Activated naive CD4-positive, alpha-beta T cell treated with anti-CD3 and anti-CD28 coated beads for 36 hours (primary cell): ENCODE data around the gene RAPGEF4. TPM values are rescaled to one million over a fixed set of nuclear protein-coding genes. Genes with fewer than 3 reads are reported as not detected.

ENCODE experiments used
- CTCF ChIA-PET: fragments of 350-600 bp; sonication (Branson Sonifier 250); formaldehyde crosslinking; loops from one replicate; lab custom pipeline; 2021; ENCODE audit warnings: antibody characterized with exemption; lab: Charles Lee
- DNase-seq: peaks from one replicate; pipeline ENCODE4 v3.0.0-alpha.2; 2020
- H3K27ac Mint-ChIP-seq: one replicate; pipeline ENCODE4 v1.8.0; 2021; ENCODE audit warnings: mild to moderate bottlenecking, mixed read lengths
- H3K27me3 Mint-ChIP-seq: one replicate; pipeline ENCODE4 v1.8.0; 2021; ENCODE audit warnings: low read depth, mixed read lengths
- H3K36me3 Mint-ChIP-seq: one replicate; pipeline ENCODE4 v1.8.0; 2021; ENCODE audit warnings: low read depth, mixed read lengths
- H3K4me1 Mint-ChIP-seq: one replicate; pipeline ENCODE4 v1.8.0; 2021; ENCODE audit warnings: low read depth, mixed read lengths
- H3K4me3 Mint-ChIP-seq: one replicate; pipeline ENCODE4 v1.8.0; 2021; ENCODE audit warnings: mild to moderate bottlenecking, moderate library complexity, mixed read lengths
- H3K9me3 Mint-ChIP-seq: one replicate; pipeline ENCODE4 v1.8.0; 2021; ENCODE audit warnings: mixed read lengths
- intact Hi-C: fragments of 100-400 bp; cut with micrococcal nuclease; formaldehyde crosslinking; loops from one replicate; pipeline ENCODE4 v1.15.1; 2023
- total RNA-seq, 2 experiments: library from RNA; stranded (reverse); gene quantifications; one replicate each; pipeline ENCODE4 v1.2.3, GENCODE V29; 2021

Gene RAPGEF4
- total RNA-seq, 2 experiments from 2014 or later = 0.24 to 0.35 TPM

GRCh38 chr2:172859581-172860335 lies 124.1 kb downstream of the RAPGEF4 start:
- H3K4me3 Mint-ChIP-seq = no peak overlapping the region
- peaks cover 2% of the 10 kb centered on the region for H3K36me3 Mint-ChIP-seq
- H3K9me3 Mint-ChIP-seq = no peaks in the 10 kb centered on the region
- intact Hi-C loops = loop anchor here (5.0 kb wide), 1 partner anchor 168 kb away; no protein-coding TSS in a partner anchor
- no peak overlapping the region for H3K27ac Mint-ChIP-seq
- peaks cover 19% of the 10 kb centered on the region for H3K27me3 Mint-ChIP-seq
- DNase-seq = no peak
- CTCF ChIA-PET = interaction anchor here (0.6 kb wide), 1 partner anchor 791 kb away, joined by 4 read pairs; no protein-coding TSS in a partner anchor
- no peaks in the 10 kb centered on the region for H3K4me1 Mint-ChIP-seq

GRCh38 chr2:172860336-172860707 lies 124.7 kb downstream of the RAPGEF4 start:
- no peak overlapping the region for H3K27ac Mint-ChIP-seq
- no peak overlapping the region for H3K4me3 Mint-ChIP-seq
- peaks cover 2% of the 10 kb centered on the region for H3K36me3 Mint-ChIP-seq
- H3K9me3 Mint-ChIP-seq = no peaks in the 10 kb centered on the region
- H3K4me1 Mint-ChIP-seq = no peaks in the 10 kb centered on the region
- CTCF ChIA-PET = no interaction called here
- no peak for DNase-seq
- H3K27me3 Mint-ChIP-seq = peaks cover 19% of the 10 kb centered on the region
- intact Hi-C loops = loop anchor here (5.0 kb wide), 1 partner anchor 167 kb away; no protein-coding TSS in a partner anchor

GRCh38 chr2:172861098-172861497 lies 125.5 kb downstream of the RAPGEF4 start:
- CTCF ChIA-PET = no interaction called here
- Mint-ChIP-seq H3K36me3 (peaks cover 2% of the 10 kb centered on the region), H3K4me1 (no peaks in the 10 kb centered on the region), H3K27me3 (peaks cover 19% of the 10 kb centered on the region), H3K9me3 (no peaks in the 10 kb centered on the region), H3K27ac (no peak overlapping the region), H3K4me3 (no peak overlapping the region)
- DNase-seq = no peak
- intact Hi-C loops = loop anchor here (5.0 kb wide), 1 partner anchor 166 kb away; no protein-coding TSS in a partner anchor

GRCh38 chr2:172861656-172862476 lies 126.2 kb downstream of the RAPGEF4 start:
- H3K9me3 Mint-ChIP-seq = no peaks in the 10 kb centered on the region
- CTCF ChIA-PET = no interaction called here
- peaks cover 19% of the 10 kb centered on the region for H3K27me3 Mint-ChIP-seq
- no peaks in the 10 kb centered on the region for H3K4me1 Mint-ChIP-seq
- DNase-seq = no peak
- H3K36me3 Mint-ChIP-seq = no peaks in the 10 kb centered on the region
- no peak overlapping the region for H3K27ac Mint-ChIP-seq
- intact Hi-C loops = loop anchor here (5.0 kb wide), 1 partner anchor 165 kb away; no protein-coding TSS in a partner anchor
- no peak overlapping the region for H3K4me3 Mint-ChIP-seq

- intact Hi-C loops = loop anchor here (5.0 kb wide), 1 partner anchor 164 kb away; no protein-coding TSS in a partner anchor
- CTCF ChIA-PET = interaction anchor here (0.7 to 1.1 kb wide), 5 partner anchors 17 to 1237 kb away, joined by 3 to 11 read pairs (median 3); no protein-coding TSS in a partner anchor
- H3K9me3 Mint-ChIP-seq = no peaks in the 10 kb centered on the region
- no peaks in the 10 kb centered on the region for H3K36me3 Mint-ChIP-seq
- H3K4me1 Mint-ChIP-seq = no peaks in the 10 kb centered on the region
- no peak overlapping the region for H3K4me3 Mint-ChIP-seq
- H3K27ac Mint-ChIP-seq = no peak overlapping the region
- no peak for DNase-seq
- peaks cover 16% of the 10 kb centered on the region for H3K27me3 Mint-ChIP-seq
Observed at GRCh38 chr2:172863341-172863740, 127.7 kb downstream of the RAPGEF4 start.

- Mint-ChIP-seq H3K4me1 (no peaks in the 10 kb centered on the region), H3K27ac (no peak overlapping the region), H3K4me3 (no peak overlapping the region), H3K27me3 (peaks cover 16% of the 10 kb centered on the region), H3K36me3 (no peaks in the 10 kb centered on the region), H3K9me3 (no peaks in the 10 kb centered on the region)
- peak; percentile 78 for DNase-seq
- intact Hi-C loops = loop anchor here (1.0 to 5.0 kb wide), 4 partner anchors 57 to 346 kb away; no protein-coding TSS in a partner anchor
- CTCF ChIA-PET = interaction anchor here (0.7 kb wide), 1 partner anchor 12 kb away, joined by 3 read pairs; no protein-coding TSS in a partner anchor
Observed at GRCh38 chr2:172864182-172864581, 128.5 kb downstream of the RAPGEF4 start.

- no peaks in the 10 kb centered on the region for H3K4me1 Mint-ChIP-seq
- no peak overlapping the region for H3K27ac Mint-ChIP-seq
- H3K27me3 Mint-ChIP-seq = peaks cover 12% of the 10 kb centered on the region
- H3K4me3 Mint-ChIP-seq = no peak overlapping the region
- DNase-seq = no peak
- H3K9me3 Mint-ChIP-seq = no peaks in the 10 kb centered on the region
- no peaks in the 10 kb centered on the region for H3K36me3 Mint-ChIP-seq
- CTCF ChIA-PET = interaction anchor here (1.2 to 3.4 kb wide), 3 partner anchors 15 to 66 kb away, joined by 3 to 20 read pairs (median 5); no protein-coding TSS in a partner anchor
- intact Hi-C loops = loop anchor here (2.0 kb wide), 1 partner anchor 59 kb away; no protein-coding TSS in a partner anchor
Observed at GRCh38 chr2:172865422-172865821, 129.8 kb downstream of the RAPGEF4 start.

- intact Hi-C loops = no loop called here
- CTCF ChIA-PET = interaction anchor here (2.0 kb wide), 1 partner anchor 62 kb away, joined by 7 read pairs; no protein-coding TSS in a partner anchor
- H3K36me3 Mint-ChIP-seq = no peaks in the 10 kb centered on the region
- H3K9me3 Mint-ChIP-seq = no peaks in the 10 kb centered on the region
- no peak overlapping the region for H3K4me3 Mint-ChIP-seq
- DNase-seq = no peak
- no peaks in the 10 kb centered on the region for H3K27me3 Mint-ChIP-seq
- H3K27ac Mint-ChIP-seq = no peak overlapping the region
- no peaks in the 10 kb centered on the region for H3K4me1 Mint-ChIP-seq
Observed at GRCh38 chr2:172869861-172870260, 134.2 kb downstream of the RAPGEF4 start.

GRCh38 chr2:172870396-172870795 lies 134.8 kb downstream of the RAPGEF4 start:
- no peaks in the 10 kb centered on the region for H3K9me3 Mint-ChIP-seq
- CTCF ChIA-PET = interaction anchor here (2.0 kb wide), 1 partner anchor 62 kb away, joined by 7 read pairs; no protein-coding TSS in a partner anchor
- intact Hi-C loops = no loop called here

GRCh38 chr2:172877826-172878225 lies 142.2 kb downstream of the RAPGEF4 start:
- no peak for DNase-seq
- Mint-ChIP-seq H3K4me3 (no peak overlapping the region), H3K9me3 (peaks cover 3% of the 10 kb centered on the region), H3K4me1 (no peaks in the 10 kb centered on the region), H3K27me3 (no peaks in the 10 kb centered on the region), H3K36me3 (no peaks in the 10 kb centered on the region), H3K27ac (no peak overlapping the region)
- intact Hi-C loops = no loop called here
- CTCF ChIA-PET = interaction anchor here (2.2 kb wide), 1 partner anchor 54 kb away, joined by 9 read pairs; no protein-coding TSS in a partner anchor

More at GRCh38 chr2:172870396-172870795, 134.8 kb downstream of the RAPGEF4 start:
- no peak overlapping the region for H3K27ac Mint-ChIP-seq
- H3K36me3 Mint-ChIP-seq = no peaks in the 10 kb centered on the region
- H3K4me3 Mint-ChIP-seq = no peak overlapping the region
- H3K27me3 Mint-ChIP-seq = no peaks in the 10 kb centered on the region
- no peaks in the 10 kb centered on the region for H3K4me1 Mint-ChIP-seq
- no peak for DNase-seq

- intact Hi-C loops = no loop called here
- Mint-ChIP-seq H3K36me3 (no peaks in the 10 kb centered on the region), H3K4me3 (no peak overlapping the region), H3K9me3 (peaks cover 3% of the 10 kb centered on the region), H3K27ac (no peak overlapping the region), H3K4me1 (no peaks in the 10 kb centered on the region), H3K27me3 (no peaks in the 10 kb centered on the region)
- CTCF ChIA-PET = interaction anchor here (2.2 kb wide), 1 partner anchor 53 kb away, joined by 9 read pairs; no protein-coding TSS in a partner anchor
- no peak for DNase-seq
Observed at GRCh38 chr2:172878260-172878659, 142.6 kb downstream of the RAPGEF4 start.

- no peaks in the 10 kb centered on the region for H3K36me3 Mint-ChIP-seq
- H3K4me1 Mint-ChIP-seq = no peaks in the 10 kb centered on the region
- no peaks in the 10 kb centered on the region for H3K9me3 Mint-ChIP-seq
- intact Hi-C loops = no loop called here
- no peak overlapping the region for H3K4me3 Mint-ChIP-seq
- no peak overlapping the region for H3K27ac Mint-ChIP-seq
- H3K27me3 Mint-ChIP-seq = peaks cover 3% of the 10 kb centered on the region
- DNase-seq = no peak
- CTCF ChIA-PET = no interaction called here
Observed at GRCh38 chr2:172884336-172884735, 148.7 kb downstream of the RAPGEF4 start.
